Activated CD4-positive, alpha-beta T cell treated with anti-CD3 and anti-CD28 coated beads, Interleukin-2, amount 50 U/mL, for 16 hours (primary cell): ENCODE measurements around the gene NPTXR.

Experiments used
- DNase-seq: peaks from one replicate; pipeline ENCODE4 v3.0.0-alpha.2; 2020

The NPTXR gene

DNA sequence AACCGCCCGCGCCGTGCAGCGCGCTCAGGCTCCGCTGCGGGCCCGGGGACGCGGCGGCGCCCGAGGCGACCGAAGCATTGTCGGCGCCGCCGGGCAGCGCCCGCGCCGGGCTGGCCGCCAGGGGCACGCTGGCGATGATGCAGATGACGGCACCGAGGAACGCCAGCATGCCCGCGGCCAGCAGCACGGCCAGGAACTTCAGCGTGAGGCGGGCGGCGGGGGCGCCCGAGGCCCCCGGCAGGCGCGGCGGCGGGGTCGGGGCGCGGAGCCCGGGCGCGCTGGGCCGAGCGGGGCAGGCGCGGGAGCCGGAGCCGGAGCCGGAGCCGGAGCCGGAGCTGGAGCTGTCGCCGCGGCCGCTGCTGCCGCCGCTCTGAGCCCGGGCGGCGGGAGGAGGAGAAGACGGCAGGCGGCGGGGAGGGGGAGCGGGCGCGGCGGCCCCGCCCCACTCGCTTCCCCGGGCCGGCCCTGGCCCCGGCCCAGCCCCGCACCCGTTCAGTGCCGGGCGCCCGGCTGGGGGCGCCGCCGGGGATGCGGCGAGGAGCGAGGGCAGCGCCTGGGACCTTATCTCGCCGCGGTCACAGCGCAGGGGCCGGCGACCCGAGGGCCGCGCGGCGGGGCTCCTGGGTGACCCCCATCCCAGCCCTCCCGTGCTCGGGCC lies at the start of gene NPTXR:
Gene NPTXR (minus strand): TSS at position 372 of the 658 bp plus-strand sequence.
- no peak for DNase-seq

DNA sequence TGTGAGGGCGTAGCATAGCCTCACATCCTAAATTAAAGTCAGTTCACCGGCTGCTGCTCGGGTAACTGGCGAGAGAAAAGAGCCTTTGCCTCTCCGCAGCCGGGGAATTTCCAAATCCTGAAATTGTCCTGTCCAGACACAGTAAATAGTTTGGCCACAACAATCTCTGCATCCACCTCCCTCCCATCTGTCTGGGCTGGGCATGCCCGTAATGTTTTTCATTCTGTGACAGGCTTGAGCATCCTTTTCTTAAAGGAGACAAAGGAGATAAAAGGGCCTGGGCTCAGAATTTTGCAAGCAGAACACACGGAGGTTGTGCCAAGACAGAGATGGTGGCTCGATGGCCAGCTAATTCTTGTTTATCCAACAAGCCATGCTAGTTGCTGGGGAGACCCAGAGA lies 47.4 kb upstream of the NPTXR start:
- DNase-seq, result no peak

DNA sequence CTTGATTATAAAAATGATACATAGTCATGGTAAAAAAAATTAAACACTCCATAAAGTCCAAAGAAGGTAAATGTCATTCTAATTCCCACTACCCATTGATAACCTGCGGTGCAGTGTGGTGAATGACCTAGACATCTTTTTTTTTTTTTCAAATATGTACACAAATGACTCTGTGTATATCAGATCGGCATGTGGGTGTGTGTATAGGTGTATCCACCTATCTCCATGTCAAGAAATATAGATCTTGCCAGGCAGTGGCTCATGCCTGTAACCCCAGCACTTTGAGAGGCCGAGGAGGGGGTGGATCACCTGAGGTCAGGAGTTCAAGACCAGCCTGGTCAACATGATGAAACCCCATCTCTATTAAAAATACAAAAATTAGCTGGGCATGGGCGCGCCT lies 46.5 kb upstream of the NPTXR start:
- no peak for DNase-seq

DNA sequence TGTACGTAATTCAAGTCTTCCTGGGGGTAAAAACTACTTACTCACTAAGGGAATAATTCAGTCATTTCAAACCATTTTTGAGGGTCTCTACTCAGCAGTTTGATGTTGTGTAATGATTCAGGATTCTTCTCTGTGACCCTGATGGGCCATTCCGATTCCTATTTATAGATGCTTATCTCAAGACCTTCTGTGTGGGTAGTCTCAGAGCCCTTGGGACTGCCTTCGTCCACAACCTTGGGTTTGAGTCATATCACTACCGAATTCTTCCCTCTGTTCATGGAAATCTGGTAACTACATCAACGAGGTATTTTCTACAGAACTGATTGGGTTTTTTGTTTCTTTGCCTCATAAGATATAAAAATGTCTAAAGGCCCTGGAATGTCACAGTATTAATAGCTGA lies 42.5 kb upstream of the NPTXR start:
- no peak for DNase-seq

GRCh38 chr22:38882972-38883622 lies 39.3 kb upstream of the NPTXR start:
- no peak for DNase-seq

DNA sequence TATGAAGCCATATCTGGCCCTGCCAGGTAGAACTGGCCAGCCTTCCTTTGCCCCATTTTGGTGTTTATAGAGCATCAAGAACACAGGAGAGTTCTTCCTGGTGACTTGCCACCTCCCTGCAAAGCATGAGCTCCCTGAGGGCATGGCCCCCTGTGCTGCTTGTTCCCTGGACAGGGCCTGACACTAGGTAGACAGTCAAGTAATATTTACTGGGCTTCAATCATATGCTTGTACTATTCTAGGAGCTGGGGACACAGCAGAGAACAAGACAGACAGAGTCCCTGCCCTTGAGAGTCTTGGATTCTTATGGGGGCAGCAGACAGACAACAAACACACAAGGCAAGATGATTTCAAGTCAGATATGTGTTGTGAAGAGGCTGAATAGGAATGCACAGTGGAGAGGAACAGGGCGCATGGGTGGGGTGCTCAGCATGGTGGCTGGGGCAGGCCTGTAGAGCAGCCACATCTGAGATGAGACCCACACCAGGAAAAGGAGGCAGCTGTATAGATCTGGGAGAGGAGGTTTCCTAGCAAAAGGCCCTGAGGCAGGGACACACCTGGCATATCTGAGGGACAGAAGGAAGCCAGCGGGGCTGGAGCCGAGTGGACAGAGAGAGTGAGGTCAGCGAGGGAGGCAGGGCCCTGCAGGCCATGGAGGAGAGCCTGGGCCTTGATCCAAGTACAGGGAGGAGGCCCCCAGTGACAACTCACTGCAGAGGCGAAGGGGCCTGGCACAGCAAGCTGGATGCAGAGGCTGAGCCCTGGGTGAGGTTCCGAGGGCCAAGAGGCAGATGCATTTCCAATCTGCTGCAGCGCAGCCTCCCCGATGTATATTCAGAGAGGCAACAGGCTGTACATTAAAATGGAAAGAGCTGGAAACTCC lies 38.4 kb upstream of the NPTXR start:
- DNase-seq, result no peak

DNA sequence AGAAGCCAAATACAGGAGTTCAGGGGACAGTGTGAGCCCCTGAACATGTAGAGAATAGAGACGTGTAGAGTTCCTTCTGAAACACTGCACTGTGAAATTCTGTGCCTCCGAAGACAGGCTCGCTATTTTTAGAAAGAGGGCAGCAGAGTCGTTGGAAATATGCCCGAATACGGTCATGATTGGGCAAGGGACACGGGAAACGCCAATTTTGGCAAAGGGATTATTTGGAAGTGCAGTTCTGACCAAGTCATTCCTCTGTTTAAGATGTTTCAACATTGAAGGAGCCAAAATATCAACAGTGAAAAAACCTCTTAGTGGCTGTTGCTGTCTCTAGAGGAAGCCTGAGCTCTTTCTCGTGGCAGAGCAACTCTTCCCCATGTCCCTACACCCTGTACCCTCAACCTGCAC lies 37.6 kb upstream of the NPTXR start:
- DNase-seq, result no peak

DNA sequence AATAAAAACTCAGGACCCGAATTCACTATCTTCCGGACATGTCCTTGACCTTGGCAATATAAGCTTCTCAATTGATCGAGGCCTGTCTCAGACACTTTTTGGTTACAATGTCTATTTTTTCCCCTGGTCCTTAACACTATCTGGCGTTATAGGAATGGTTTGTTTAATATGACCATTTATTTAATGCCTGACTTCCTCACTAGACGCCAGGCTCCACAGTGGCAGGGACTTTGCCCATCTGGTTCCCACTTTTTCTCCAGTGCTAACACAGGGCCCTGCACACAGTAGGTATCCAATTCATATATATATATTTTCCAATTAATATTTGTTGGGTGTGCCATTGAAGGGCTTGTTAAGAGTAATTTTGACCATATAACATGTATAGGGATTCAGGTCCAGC lies 36.1 kb upstream of the NPTXR start:
- DNase-seq, result no peak

GRCh38 chr22:38879108-38879729 lies 35.4 kb upstream of the NPTXR start:
- no peak for DNase-seq

DNA sequence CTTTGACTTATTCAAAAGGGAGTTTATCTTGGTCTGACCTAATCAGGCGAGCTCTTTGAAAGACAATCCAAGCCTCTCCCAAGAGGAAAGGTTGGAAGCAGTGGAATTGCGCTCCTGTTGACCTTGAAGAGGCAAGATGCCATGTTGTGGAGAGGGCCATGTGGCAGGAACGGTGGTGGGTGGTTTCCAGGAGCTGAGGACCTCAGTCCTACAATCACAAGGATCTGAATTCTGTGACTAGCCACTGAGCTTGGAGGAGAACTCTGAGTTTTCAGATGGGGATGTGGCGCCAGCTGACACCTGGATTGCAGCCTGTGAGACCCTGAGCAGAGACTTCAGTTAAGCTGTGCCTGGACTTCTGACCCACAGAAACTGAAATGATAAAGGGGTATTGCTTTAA lies 34.2 kb upstream of the NPTXR start:
- DNase-seq, result no peak

GRCh38 chr22:38874529-38875222 lies 30.8 kb upstream of the NPTXR start:
- DNase-seq, result no peak

DNA sequence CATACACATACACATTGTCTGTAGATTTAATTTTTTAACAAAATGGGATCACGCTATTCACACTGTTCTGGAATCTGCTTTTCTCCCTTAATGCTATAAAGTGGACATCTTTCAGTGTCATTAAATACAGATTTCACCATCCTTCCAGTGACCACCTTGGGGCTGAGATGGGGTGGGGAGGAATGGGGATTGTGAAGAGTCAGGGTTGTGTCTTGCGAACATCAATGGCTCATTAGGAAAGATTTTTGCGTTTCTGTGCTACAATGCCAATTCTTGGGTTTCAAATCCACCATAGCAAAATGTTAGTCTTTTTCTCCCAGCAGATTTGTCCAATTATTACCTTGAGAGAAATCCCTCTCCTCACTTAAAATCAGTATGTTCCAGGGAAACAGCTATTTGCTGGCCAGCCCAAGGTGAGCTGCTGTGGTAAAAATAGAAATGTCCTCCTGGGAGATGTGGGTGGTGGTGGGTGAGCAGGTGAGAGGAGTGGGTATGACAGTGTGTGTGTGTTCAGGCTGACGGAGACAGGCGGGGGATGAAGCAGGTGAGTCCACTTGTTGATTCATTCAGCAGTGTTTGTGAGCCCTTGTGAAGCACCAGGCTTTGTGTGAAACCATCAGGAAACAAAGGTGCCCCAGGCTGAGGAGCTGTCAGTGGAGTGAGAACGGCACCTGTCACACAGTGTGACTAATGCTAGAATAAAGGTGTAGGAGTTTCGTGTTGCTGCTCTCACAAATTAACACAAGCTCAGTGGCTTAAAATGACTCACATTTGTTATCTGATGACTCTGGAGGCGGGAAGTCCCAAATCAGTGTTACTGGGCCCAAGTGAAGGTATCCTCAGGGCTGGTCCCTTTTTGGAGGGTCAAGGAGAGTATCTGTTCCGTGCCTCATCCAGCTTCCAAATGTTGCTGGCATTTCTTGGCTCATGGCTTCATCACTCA lies 29.9 kb upstream of the NPTXR start:
- peak; percentile 87 for DNase-seq

DNA sequence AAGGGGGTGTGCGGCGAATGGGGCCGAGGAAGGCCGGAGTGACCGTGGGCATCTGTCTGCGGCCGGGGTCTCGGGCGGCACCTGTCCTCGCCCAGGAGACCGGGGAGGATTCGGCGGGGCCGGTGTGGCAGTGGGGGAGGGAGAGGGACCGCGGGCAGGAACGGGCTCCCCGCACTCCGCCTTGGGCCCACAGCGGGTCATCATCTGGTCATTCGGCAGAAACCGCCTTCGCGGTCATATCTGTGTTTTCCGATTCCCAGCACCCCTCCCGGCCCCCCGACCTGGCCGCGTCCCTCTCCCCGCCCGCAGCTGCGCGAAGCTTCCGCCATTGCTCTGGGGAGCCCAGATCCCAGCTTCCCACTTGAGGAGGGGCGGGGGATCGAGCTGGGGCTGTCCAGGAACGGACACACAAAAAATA lies 29.0 kb upstream of the NPTXR start:
- DNase-seq, result no peak

DNA sequence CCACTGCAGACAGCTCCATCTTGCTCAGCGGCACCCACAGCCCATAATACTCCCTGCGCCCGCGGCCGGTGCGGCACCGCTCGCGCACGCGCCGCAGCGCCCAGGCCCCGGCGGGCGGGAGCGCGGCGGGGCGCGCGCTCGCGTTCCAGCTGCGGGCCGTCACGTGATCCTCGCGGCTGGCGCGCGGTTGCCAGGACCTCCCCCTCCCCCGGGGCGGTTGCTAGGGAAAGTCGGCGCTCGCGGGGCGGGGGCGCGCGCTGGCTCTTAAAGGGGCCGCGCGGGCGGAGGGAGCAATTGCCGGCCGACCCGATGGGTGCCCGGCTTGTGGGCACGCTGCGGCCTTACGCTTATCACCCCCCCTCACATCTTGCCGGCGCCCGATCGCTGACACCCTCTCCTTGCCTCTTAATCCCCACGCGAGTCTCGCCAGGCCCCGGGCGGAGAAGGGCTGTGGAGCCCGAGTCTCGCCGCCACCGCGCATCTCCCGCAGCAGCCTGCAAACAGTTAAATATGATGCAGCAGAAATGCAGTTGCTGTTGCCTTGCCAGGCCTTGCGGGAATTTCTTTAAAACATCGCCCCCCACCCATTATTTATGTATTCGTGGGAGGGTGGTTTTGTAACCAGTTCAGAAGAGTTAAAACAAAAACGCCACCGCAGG lies 28.5 kb upstream of the NPTXR start, which contains the start of gene CBX6:
Gene CBX6 (minus strand): TSS at position 45 of the 659 bp plus-strand sequence. CDS start 26 bp downstream, at position 19.
- peak; percentile 94 for DNase-seq

DNA sequence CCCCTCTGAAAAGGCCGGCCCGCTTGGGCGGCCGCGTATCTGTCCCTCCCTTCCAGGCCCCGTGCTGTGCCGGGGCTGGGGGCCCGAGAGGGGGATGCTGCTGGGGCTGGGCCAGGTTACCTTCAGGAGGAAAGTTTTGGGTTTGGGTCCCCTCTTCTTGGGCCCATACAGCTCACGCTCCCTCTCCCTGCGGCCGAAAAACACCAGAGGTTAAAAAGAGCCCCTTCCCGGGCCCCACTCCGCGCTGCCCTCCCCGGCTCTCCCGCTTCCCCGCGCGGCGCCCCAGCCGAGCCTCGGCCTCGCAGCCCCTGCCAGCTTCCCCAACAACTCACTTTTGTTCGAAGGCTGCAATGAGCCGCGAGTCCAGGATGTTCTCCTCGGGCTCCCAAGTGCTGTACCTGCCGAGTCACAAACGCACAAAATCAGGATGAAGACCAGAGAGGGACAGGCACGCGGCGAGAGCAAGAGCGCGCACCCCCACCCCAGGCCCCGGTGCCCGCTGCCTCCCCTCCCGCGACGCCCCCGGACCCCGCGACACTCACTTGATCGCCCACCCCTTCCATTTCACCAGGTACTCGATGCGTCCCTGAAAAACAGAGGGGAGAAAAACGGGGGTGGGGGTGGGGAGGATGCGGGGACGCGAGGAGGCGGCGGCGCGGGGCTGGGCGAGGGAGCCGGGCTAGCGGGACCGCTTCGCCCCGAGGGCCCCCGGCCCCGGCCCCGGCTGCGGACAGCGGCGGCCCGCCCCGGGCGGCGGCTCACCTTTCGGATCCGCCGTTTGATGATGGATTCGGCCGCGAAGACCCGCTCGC lies 27.7 kb upstream of the NPTXR start:
- no peak for DNase-seq

DNA sequence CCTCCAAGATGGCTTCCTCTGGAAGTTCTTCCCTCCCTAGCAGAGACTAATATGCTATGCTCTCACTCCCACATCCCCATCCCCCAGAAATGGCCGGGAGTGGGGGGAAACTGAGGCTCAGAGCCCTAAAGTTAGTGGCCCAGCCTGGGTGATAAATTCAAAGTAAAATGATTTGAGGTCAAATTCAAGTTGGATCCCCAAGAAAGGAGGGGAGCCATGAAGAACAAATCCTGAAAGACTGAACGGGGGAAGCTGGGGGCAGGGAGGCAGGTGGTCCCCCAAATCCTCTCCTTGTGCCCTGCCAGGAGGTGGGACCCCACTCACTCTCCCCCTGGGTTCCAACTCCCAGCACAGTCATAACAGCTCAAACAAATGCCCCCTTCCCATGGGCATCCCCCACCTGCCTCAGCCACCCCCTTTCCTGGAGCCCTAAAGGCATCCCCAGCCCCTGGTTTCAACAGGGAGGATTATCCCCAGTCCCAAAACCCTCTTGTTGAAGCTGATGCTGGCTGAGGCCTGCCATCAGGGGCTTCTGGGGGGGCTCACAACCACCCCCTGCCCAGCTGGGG lies 27.0 kb upstream of the NPTXR start:
- no peak for DNase-seq

DNA sequence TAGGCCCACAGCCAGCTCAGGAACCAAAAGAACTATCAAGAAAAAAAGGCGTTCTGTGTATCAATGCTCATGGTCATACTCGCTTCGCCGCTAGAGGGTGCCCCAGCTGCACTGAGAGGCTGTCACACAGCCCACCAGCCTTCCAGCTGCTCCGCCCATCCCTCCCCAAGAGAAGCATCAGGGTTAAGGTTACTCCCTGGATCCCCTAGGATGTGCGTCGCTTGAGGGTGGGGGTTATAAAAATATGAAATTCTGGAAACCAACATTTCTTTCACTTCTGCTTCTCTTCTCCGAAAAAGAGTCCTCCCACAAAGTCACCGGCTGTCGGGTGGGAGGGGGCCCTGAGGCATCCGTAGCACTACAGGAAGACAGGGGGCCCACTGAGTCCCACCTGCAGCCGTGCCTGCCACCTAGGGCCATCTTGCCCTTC lies 26.5 kb upstream of the NPTXR start:
- DNase-seq, result peak; percentile 90

DNA sequence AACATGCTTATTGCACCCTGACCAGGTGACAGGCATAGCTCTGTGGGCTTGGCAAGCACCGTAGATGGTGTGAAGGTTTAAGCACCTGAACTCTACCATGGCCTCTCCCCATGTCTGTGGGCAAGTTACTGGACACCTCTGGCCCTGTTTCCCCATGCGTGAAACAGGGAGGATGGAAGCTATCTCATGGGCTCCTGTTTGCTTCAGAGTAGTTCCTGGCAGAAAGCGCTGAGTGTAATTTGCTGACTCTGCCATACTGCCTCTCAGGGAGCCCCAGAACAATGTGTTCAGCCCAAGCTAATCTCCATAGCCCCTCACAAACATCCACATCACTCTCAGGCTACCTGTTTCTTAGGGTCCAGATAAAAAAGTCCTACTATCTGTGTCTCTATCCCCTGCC lies 25.8 kb upstream of the NPTXR start:
- no peak for DNase-seq

GRCh38 chr22:38868886-38869381 lies 25.1 kb upstream of the NPTXR start:
- DNase-seq, result peak; percentile 88
